ENCODE measurements around the gene NAGA.

- TF ChIP-seq CTCF (IDR thresholded peaks at IDR 0.05) (no peak), POLR2A (IDR thresholded peaks at IDR 0.05) (no peak)
These were observed 48.3 kb downstream of the NAGA start for GRCh38 chr22:42022162-42022847.

Measured in right lobe of liver (tissue), 4 donors.